ENCODE measurements around the gene ST7L. TPM values are rescaled to one million over a fixed set of nuclear protein-coding genes. Genes with fewer than 3 reads are reported as not detected.
A peak's percentile ranks its signal among the peaks of the same experiment; 100 is the strongest.

Gene ST7L
- total RNA-seq, 1 experiment from 2014 or later: 13.6 TPM

DNA sequence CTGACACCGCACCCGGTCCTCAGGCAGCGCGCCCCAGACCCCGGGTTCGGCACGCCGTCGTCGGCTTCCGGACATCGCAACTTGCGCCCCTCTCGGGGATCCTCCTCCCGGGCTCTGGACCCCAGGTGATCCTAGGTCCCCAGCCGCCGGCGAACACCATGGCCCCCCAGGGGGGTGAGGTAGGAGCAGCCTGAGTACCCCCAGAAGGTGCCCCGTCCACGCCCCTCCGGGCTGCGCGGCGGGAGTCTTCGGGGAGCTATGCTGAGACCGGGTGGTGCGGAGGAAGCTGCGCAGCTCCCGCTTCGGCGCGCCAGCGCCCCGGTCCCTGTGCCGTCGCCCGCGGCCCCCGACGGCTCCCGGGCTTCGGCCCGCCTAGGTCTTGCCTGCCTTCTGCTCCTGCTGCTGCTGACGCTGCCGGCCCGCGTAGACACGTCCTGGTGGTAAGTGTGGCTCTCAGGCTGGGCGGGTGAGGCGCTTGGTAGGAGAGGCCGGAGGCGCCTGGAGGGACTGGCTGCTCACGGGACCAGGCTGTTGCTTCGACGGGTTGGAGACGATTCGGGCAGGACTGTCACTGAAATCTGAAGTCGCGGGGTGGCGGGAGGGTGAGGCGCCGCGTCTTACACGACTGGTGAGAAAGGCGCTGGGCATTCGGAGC lies 109.8 kb downstream of the ST7L start:
- intact Hi-C loops (cut with micrococcal nuclease; ENCODE audit: unreplicated experiment): no loop called here
- Mint-ChIP-seq H3K27ac (ENCODE audit: unreplicated experiment) (no peak overlapping the region), H3K4me3 (ENCODE audit: unreplicated experiment) (peak overlapping the region; percentile 71), H3K4me1 (ENCODE audit: low read depth, unreplicated experiment) (no peaks in the 10 kb centered on the region), H3K36me3 (ENCODE audit: insufficient read depth, unreplicated experiment) (no peaks in the 10 kb centered on the region), H3K27me3 (ENCODE audit: insufficient read depth, unreplicated experiment) (peaks cover 8% of the 10 kb centered on the region), H3K9me3 (ENCODE audit: unreplicated experiment) (no peaks in the 10 kb centered on the region)
- no peaks in the 10 kb centered on the region for H3K9me3 ChIP-seq
- no TSS peak for BruUV-seq (replicated peaks)
- POLR2A ChIA-PET: no interaction called here
- no peaks in the 10 kb centered on the region for H3K27me3 ChIP-seq (replicated peaks; ENCODE audit: control insufficient read depth, insufficient read depth, low read length)
- H3K4me3 ChIP-seq (ENCODE audit: low read depth, low read length): peak overlapping the region; percentile 49
- no peaks in the 10 kb centered on the region for H3K4me1 ChIP-seq
- H3K36me3 ChIP-seq (ENCODE audit: control insufficient read depth, insufficient read depth, low read length): no peaks in the 10 kb centered on the region
- TF ChIP-seq, protein P1, sequence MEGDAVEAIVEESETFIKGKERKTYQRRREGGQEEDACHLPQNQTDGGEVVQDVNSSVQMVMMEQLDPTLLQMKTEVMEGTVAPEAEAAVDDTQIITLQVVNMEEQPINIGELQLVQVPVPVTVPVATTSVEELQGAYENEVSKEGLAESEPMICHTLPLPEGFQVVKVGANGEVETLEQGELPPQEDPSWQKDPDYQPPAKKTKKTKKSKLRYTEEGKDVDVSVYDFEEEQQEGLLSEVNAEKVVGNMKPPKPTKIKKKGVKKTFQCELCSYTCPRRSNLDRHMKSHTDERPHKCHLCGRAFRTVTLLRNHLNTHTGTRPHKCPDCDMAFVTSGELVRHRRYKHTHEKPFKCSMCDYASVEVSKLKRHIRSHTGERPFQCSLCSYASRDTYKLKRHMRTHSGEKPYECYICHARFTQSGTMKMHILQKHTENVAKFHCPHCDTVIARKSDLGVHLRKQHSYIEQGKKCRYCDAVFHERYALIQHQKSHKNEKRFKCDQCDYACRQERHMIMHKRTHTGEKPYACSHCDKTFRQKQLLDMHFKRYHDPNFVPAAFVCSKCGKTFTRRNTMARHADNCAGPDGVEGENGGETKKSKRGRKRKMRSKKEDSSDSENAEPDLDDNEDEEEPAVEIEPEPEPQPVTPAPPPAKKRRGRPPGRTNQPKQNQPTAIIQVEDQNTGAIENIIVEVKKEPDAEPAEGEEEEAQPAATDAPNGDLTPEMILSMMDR (IDR thresholded peaks at IDR 0.05; ENCODE audit: insufficient read depth in 1 of 2, low read depth in 1 of 2, low read length in 1 of 2, severe bottlenecking in 1 of 2, unreplicated experiment in 1 of 2): no peak
- CTCF ChIA-PET: no interaction called here
- DNase-seq: no peak

DNA sequence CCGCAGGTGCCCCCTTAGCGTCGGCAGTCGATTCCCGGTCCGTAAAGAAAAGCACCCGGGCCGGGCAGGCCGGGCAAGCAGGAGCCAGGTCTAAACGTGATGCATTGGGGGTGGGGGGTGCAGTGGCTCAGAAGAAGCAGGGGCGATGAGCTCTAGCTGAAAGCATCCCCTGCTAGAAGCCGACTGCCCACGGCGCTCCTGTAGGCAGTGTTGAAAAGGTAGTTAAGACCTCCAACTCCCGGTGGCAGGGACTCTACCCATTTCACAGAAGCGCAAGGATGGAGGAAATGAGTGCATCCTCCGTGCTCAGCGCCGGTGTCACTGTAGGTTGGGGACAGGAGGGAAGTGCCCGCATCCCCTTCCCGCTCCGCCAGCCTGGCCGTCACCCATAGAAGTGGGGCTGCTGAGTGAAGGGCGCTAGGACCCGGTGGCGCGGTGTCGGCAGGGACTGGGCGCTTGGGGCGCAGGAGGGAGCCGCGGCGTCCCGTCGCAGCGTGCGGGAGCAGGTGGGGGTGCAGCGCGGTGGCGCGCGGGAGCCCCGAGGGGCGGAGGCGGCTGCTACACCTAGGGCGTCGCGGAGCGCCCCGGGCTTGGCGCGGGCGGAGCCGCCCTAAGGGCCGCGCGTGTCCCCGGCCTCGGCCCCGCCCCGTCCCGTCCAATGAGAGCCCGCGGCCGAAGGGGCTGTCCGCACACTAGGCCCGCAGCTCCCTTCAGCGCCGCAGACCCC lies 110.5 kb downstream of the ST7L start, which contains the start of gene WNT2B:
Gene WNT2B (plus strand): TSS at position 688 of the 727 bp plus-strand sequence. CDS start 298 bp downstream, outside the sequence.
- CTCF ChIA-PET: interaction anchor here (0.7 kb wide), 1 partner anchor 139 kb away, joined by 5 read pairs; no protein-coding TSS in a partner anchor
- H3K27ac Mint-ChIP-seq (ENCODE audit: unreplicated experiment): no peak within 1 kb of the TSS

DNA sequence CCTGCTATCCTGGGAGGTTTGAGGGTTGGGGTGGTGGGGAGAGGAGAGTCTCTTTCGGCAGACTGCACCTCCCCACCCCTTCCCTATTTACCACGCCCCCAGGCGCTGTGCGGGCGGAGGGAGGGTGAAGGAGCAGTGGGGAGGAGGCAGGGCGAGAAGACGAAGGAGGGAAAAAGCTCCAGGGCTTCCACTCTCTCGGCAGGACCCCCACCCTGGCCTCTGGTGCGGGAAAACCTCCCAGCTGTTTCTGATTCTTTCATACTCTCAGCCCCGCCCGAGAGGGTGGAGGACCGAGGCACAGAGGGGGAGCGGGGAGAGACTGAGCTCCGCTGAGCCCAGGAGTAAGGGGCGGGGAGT lies 111.0 kb downstream of the ST7L start:
- POLR2A ChIA-PET: no interaction called here
- H3K4me1 ChIP-seq: no peaks in the 10 kb centered on the region
- H3K4me1 Mint-ChIP-seq (ENCODE audit: low read depth, unreplicated experiment): no peaks in the 10 kb centered on the region
- H3K27ac Mint-ChIP-seq (ENCODE audit: unreplicated experiment): no peak overlapping the region
- no peaks in the 10 kb centered on the region for H3K9me3 Mint-ChIP-seq (ENCODE audit: unreplicated experiment)
- CTCF ChIA-PET: interaction anchor here (0.7 kb wide), 1 partner anchor 139 kb away, joined by 5 read pairs; no protein-coding TSS in a partner anchor
- H3K27me3 ChIP-seq (replicated peaks; ENCODE audit: control insufficient read depth, insufficient read depth, low read length): no peaks in the 10 kb centered on the region
- TF ChIP-seq, protein P1 (IDR thresholded peaks at IDR 0.05; ENCODE audit: insufficient read depth in 1 of 2, low read depth in 1 of 2, low read length in 1 of 2, severe bottlenecking in 1 of 2, unreplicated experiment in 1 of 2): no peak
- no TSS peak for BruUV-seq (replicated peaks)
- peak overlapping the region; percentile 49 for H3K4me3 ChIP-seq (ENCODE audit: low read depth, low read length)
- H3K36me3 Mint-ChIP-seq (ENCODE audit: insufficient read depth, unreplicated experiment): no peaks in the 10 kb centered on the region
- peaks cover 11% of the 10 kb centered on the region for H3K27me3 Mint-ChIP-seq (ENCODE audit: insufficient read depth, unreplicated experiment)
- H3K4me3 Mint-ChIP-seq (ENCODE audit: unreplicated experiment): peak overlapping the region; percentile 71
- H3K9me3 ChIP-seq: no peaks in the 10 kb centered on the region
- intact Hi-C loops (cut with micrococcal nuclease; ENCODE audit: unreplicated experiment): no loop called here
- H3K36me3 ChIP-seq (ENCODE audit: control insufficient read depth, insufficient read depth, low read length): no peaks in the 10 kb centered on the region
- DNase-seq: no peak

More for the DNA sequence above, 110.5 kb downstream of the ST7L start, which contains the start of gene WNT2B:
- no peaks in the 10 kb centered on the region for H3K27me3 ChIP-seq (replicated peaks; ENCODE audit: control insufficient read depth, insufficient read depth, low read length)
- DNase-seq: peak in 1 of 2 experiments; percentile 29
- TF ChIP-seq, protein P1 (IDR thresholded peaks at IDR 0.05; ENCODE audit: insufficient read depth in 1 of 2, low read depth in 1 of 2, low read length in 1 of 2, severe bottlenecking in 1 of 2, unreplicated experiment in 1 of 2): no peak
- Mint-ChIP-seq H3K4me3 (ENCODE audit: unreplicated experiment) (peak within 1 kb of the TSS; percentile 71), H3K27me3 (ENCODE audit: insufficient read depth, unreplicated experiment) (peaks cover 10% of the 10 kb centered on the region), H3K36me3 (ENCODE audit: insufficient read depth, unreplicated experiment) (no peaks in the 10 kb centered on the region), H3K9me3 (ENCODE audit: unreplicated experiment) (no peaks in the 10 kb centered on the region), H3K4me1 (ENCODE audit: low read depth, unreplicated experiment) (no peaks in the 10 kb centered on the region)
- no peaks in the 10 kb centered on the region for H3K36me3 ChIP-seq (ENCODE audit: control insufficient read depth, insufficient read depth, low read length)
- no TSS peak for BruUV-seq (replicated peaks)
- no peaks in the 10 kb centered on the region for H3K9me3 ChIP-seq
- no peaks in the 10 kb centered on the region for H3K4me1 ChIP-seq
- H3K4me3 ChIP-seq (ENCODE audit: low read depth, low read length): peak within 1 kb of the TSS; percentile 49
- intact Hi-C loops (cut with micrococcal nuclease; ENCODE audit: unreplicated experiment): no loop called here
- POLR2A ChIA-PET: no interaction called here

All from Caco-2 (cell line).